ENCODE data around the gene PKP2.

DNA sequence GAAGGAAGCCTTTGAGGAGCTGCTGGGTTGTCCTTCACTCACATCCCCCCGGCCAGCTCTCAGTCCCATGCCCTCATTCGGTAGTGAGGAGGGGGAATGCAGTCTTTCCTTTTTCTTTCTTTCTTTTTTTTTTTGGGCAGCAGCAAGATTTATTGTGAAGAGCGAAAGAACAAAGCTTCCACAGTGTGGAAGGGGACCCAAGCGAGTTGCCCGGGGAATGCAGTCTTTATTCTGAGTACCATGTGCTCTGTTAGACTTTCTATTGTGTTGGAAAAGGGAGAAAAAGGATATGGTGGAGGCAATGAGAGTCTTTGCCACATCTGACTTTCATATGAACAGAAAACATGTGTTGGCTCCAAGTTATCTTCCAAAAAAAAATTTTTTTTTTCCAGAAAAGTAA lies 111.0 kb downstream of the PKP2 start:
- TF ChIP-seq POLR2A (IDR thresholded peaks at IDR 0.05): no peak
- TF ChIP-seq, protein P1, sequence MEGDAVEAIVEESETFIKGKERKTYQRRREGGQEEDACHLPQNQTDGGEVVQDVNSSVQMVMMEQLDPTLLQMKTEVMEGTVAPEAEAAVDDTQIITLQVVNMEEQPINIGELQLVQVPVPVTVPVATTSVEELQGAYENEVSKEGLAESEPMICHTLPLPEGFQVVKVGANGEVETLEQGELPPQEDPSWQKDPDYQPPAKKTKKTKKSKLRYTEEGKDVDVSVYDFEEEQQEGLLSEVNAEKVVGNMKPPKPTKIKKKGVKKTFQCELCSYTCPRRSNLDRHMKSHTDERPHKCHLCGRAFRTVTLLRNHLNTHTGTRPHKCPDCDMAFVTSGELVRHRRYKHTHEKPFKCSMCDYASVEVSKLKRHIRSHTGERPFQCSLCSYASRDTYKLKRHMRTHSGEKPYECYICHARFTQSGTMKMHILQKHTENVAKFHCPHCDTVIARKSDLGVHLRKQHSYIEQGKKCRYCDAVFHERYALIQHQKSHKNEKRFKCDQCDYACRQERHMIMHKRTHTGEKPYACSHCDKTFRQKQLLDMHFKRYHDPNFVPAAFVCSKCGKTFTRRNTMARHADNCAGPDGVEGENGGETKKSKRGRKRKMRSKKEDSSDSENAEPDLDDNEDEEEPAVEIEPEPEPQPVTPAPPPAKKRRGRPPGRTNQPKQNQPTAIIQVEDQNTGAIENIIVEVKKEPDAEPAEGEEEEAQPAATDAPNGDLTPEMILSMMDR (IDR thresholded peaks at IDR 0.05): no peak
- no peak for TF ChIP-seq POLR2AphosphoS5 (IDR thresholded peaks at IDR 0.05)

All from breast epithelium (tissue), 3 donors.